ENCODE results near the gene RBM22. TPM values are rescaled to one million over a fixed set of nuclear protein-coding genes. Genes with fewer than 3 reads are reported as not detected.
"Not testable (repeated sequence)": the region's sequence is repeated elsewhere in the genome, so short reads cannot be mapped to it uniquely, and the experiment has no call there.

Gene RBM22
- total RNA-seq, result 64.3 to 66.8 TPM (median 66.7 TPM) in 3 replicates

GRCh38 chr5:150700594-150701377 is at the start of gene RBM22:
RBM22 (minus strand) TSS chr5:150701062; CDS start chr5:150700985, 77 bp downstream.
- Mint-ChIP-seq H3K4me3 (no peak within 1 kb of the TSS), H3K9me3 (no peaks in the 10 kb centered on the region), H3K4me1 (peaks cover 3% of the 10 kb centered on the region), H3K27me3 (ENCODE audit: low read depth) (no peaks in the 10 kb centered on the region), H3K27ac (no peak within 1 kb of the TSS), H3K36me3 (peaks cover 9% of the 10 kb centered on the region)
- peak; percentile 19 for TF ChIP-seq CTCF (IDR thresholded peaks at IDR 0.05; ENCODE audit: unreplicated experiment)
- peak; percentile 72 to 89 for DNase-seq (ENCODE audit: low spot score in 2 of 2, unreplicated experiment in 2 of 2)

GRCh38 chr5:150750469-150750868 is 49.6 kb upstream of the RBM22 start:
- Mint-ChIP-seq H3K4me3 (no peak overlapping the region), H3K36me3 (peaks cover 35% of the 10 kb centered on the region), H3K27ac (peak overlapping the region; percentile 20), H3K27me3 (ENCODE audit: low read depth) (no peaks in the 10 kb centered on the region), H3K4me1 (peaks cover 1% of the 10 kb centered on the region), H3K9me3 (peaks cover 1% of the 10 kb centered on the region)
- DNase-seq (ENCODE audit: low spot score in 2 of 2, unreplicated experiment in 2 of 2), result no peak
- TF ChIP-seq CTCF (IDR thresholded peaks at IDR 0.05; ENCODE audit: unreplicated experiment), result no peak

GRCh38 chr5:150743142-150743488 is 42.3 kb upstream of the RBM22 start:
- not testable (repeated sequence) for H3K27ac Mint-ChIP-seq; H3K4me1 Mint-ChIP-seq; H3K27me3 Mint-ChIP-seq (ENCODE audit: low read depth); DNase-seq (ENCODE audit: low spot score in 2 of 2, unreplicated experiment in 2 of 2); H3K4me3 Mint-ChIP-seq
- Mint-ChIP-seq H3K36me3 (peaks cover 55% of the 10 kb centered on the region), H3K9me3 (peaks cover 13% of the 10 kb centered on the region)

- not testable (repeated sequence) for H3K27me3 Mint-ChIP-seq (ENCODE audit: low read depth); H3K4me1 Mint-ChIP-seq; DNase-seq (ENCODE audit: low spot score in 2 of 2, unreplicated experiment in 2 of 2); H3K4me3 Mint-ChIP-seq
- H3K36me3 Mint-ChIP-seq, result peaks cover 58% of the 10 kb centered on the region
- peak overlapping the region; percentile 18 for H3K27ac Mint-ChIP-seq
- H3K9me3 Mint-ChIP-seq, result peaks cover 16% of the 10 kb centered on the region
Measured at GRCh38 chr5:150742455-150743141, 41.7 kb upstream of the RBM22 start.

GRCh38 chr5:150740992-150741391 is 40.1 kb upstream of the RBM22 start:
- H3K36me3 Mint-ChIP-seq, result peaks cover 69% of the 10 kb centered on the region
- no peaks in the 10 kb centered on the region for H3K27me3 Mint-ChIP-seq (ENCODE audit: low read depth)
- no peak for DNase-seq (ENCODE audit: low spot score in 2 of 2, unreplicated experiment in 2 of 2)
- no peaks in the 10 kb centered on the region for H3K4me1 Mint-ChIP-seq
- H3K4me3 Mint-ChIP-seq, result no peak overlapping the region
- peaks cover 32% of the 10 kb centered on the region for H3K9me3 Mint-ChIP-seq
- TF ChIP-seq CTCF (IDR thresholded peaks at IDR 0.05; ENCODE audit: unreplicated experiment), result no peak
- H3K27ac Mint-ChIP-seq, result no peak overlapping the region

GRCh38 chr5:150738862-150739261 is 38.0 kb upstream of the RBM22 start:
- Mint-ChIP-seq H3K27ac (no peak overlapping the region), H3K36me3 (peaks cover 74% of the 10 kb centered on the region), H3K4me1 (no peaks in the 10 kb centered on the region), H3K27me3 (ENCODE audit: low read depth) (no peaks in the 10 kb centered on the region), H3K9me3 (peaks cover 26% of the 10 kb centered on the region), H3K4me3 (no peak overlapping the region)
- no peak for DNase-seq (ENCODE audit: low spot score in 2 of 2, unreplicated experiment in 2 of 2)
- no peak for TF ChIP-seq CTCF (IDR thresholded peaks at IDR 0.05; ENCODE audit: unreplicated experiment)

Data from mesothelial cell of epicardium (in vitro differentiated cells).